Calu3 (cell line): ENCODE results near the gene OTOG. TPM values are rescaled to one million over a fixed set of nuclear protein-coding genes. Genes with fewer than 3 reads are reported as not detected.

Experiments used
- BruUV-seq: library from RNA; stranded (reverse); fragments of 400-500 nt; replicated peaks from 2 replicates; lab custom pipeline; 2021; lab: Mats Ljungman, UMichigan
- CTCF ChIA-PET: fragments of 300-600 bp; sonication (Branson Sonifier 250); formaldehyde crosslinking; loops from one replicate; lab custom pipeline; 2022; ENCODE audit warnings: antibody characterized with exemption; lab: Charles Lee
- DNase-seq: peaks from one replicate; pipeline ENCODE4 v3.0.0; 2022
- H3K27ac Mint-ChIP-seq: one replicate; pipeline ENCODE4 v1.8.0; 2022; ENCODE audit warnings: mixed read lengths; ENCODE audit not compliant: unreplicated experiment
- H3K27me3 Mint-ChIP-seq: one replicate; pipeline ENCODE4 v1.8.0; 2022; ENCODE audit warnings: mixed read lengths; ENCODE audit not compliant: unreplicated experiment
- H3K36me3 Mint-ChIP-seq: one replicate; pipeline ENCODE4 v1.8.0; 2022; ENCODE audit warnings: mild to moderate bottlenecking, moderate library complexity, mixed read lengths; ENCODE audit not compliant: insufficient read depth, unreplicated experiment
- H3K4me1 Mint-ChIP-seq: one replicate; pipeline ENCODE4 v1.8.0; 2022; ENCODE audit warnings: mild to moderate bottlenecking, low read depth, mixed read lengths; ENCODE audit not compliant: unreplicated experiment
- H3K4me3 Mint-ChIP-seq: one replicate; pipeline ENCODE4 v1.8.0; 2022; ENCODE audit warnings: mild to moderate bottlenecking, low read depth, moderate library complexity, mixed read lengths; ENCODE audit not compliant: unreplicated experiment
- H3K9me3 Mint-ChIP-seq: one replicate; pipeline ENCODE4 v1.8.0; 2022; ENCODE audit warnings: low read depth, mixed read lengths; ENCODE audit not compliant: unreplicated experiment
- CTCF ChIP-seq: fragments of 200-600 bp; IDR thresholded peaks from one replicate; pipeline ENCODE4 v1.8.0; 2022; ENCODE audit warnings: antibody characterized with exemption; ENCODE audit not compliant: unreplicated experiment
- intact Hi-C: fragments of 100-400 bp; cut with micrococcal nuclease; formaldehyde crosslinking; loops from one replicate; pipeline ENCODE4 v1.10.0; 2022; ENCODE audit not compliant: unreplicated experiment
- total RNA-seq: library from RNA; stranded (reverse); gene quantifications from 2 replicates; pipeline ENCODE4 v1.2.3, GENCODE V29; 2022

Gene OTOG
- total RNA-seq, 1 experiment from 2014 or later = not detected

DNA sequence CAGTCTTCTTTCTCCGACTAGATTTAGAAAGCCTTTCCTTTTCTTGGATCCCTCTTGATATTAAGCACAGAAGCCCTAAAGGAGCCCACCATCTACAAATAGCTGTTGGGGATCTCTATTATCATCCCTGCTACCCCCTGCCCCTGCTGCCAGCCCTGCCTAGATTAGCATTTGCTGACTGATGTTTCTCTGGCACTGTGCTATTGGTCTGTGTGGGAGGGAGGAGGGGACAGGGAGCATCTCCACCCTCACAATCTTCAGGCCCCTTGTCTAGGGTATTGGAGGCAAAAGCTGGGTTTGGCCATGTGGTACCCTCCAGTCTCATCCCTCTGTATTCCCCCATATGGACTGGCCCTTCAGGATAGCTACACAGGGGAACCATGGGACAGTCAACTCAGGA is 9.0 kb upstream of the OTOG start:
- Mint-ChIP-seq H3K27ac (no peak overlapping the region), H3K27me3 (no peaks in the 10 kb centered on the region), H3K36me3 (peaks cover 6% of the 10 kb centered on the region), H3K9me3 (no peaks in the 10 kb centered on the region), H3K4me3 (no peak overlapping the region), H3K4me1 (peaks cover 36% of the 10 kb centered on the region)
- no TSS peak for BruUV-seq
- no peak for TF ChIP-seq CTCF
- DNase-seq = no peak
- intact Hi-C loops = no loop called here
- CTCF ChIA-PET = no interaction called here

- H3K36me3 Mint-ChIP-seq = peaks cover 7% of the 10 kb centered on the region
- CTCF ChIA-PET = interaction anchor here (0.7 kb wide), 1 partner anchor 74 kb away, joined by 3 read pairs; no protein-coding TSS in a partner anchor
- TF ChIP-seq CTCF = no peak
- no TSS peak for BruUV-seq
- DNase-seq = no peak
- intact Hi-C loops = no loop called here
- no peak overlapping the region for H3K27ac Mint-ChIP-seq
- H3K9me3 Mint-ChIP-seq = no peaks in the 10 kb centered on the region
- H3K4me3 Mint-ChIP-seq = no peak overlapping the region
- peaks cover 36% of the 10 kb centered on the region for H3K4me1 Mint-ChIP-seq
- no peaks in the 10 kb centered on the region for H3K27me3 Mint-ChIP-seq
Observed at GRCh38 chr11:17538731-17539130, 8.3 kb upstream of the OTOG start.

DNA sequence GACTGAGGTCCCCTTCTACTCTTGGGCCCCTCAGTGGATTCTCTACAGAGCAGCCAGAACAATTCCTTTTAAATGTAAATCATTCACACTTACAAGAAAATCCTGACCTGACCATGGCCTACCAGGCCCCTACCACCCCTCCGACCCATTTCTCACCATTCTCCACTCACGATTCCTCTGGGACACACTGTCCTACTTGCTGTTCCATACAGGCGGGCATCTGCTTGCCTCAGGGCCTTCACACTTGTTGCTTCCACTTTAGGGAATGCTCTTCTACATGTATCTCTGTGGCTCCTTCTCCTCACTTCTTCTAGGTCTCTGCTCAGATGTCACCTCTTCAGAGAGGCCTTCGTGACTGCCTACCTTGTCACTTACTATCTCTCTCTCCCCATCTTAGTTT is 6.3 kb upstream of the OTOG start:
- peaks cover 3% of the 10 kb centered on the region for H3K27me3 Mint-ChIP-seq
- H3K4me3 Mint-ChIP-seq = no peak overlapping the region
- no peak for DNase-seq
- no TSS peak for BruUV-seq
- no peak for TF ChIP-seq CTCF
- intact Hi-C loops = no loop called here
- peaks cover 2% of the 10 kb centered on the region for H3K9me3 Mint-ChIP-seq
- CTCF ChIA-PET = interaction anchor here (1.0 kb wide), 1 partner anchor 58 kb away, joined by 3 read pairs; no protein-coding TSS in a partner anchor
- no peak overlapping the region for H3K27ac Mint-ChIP-seq
- H3K36me3 Mint-ChIP-seq = peaks cover 12% of the 10 kb centered on the region
- H3K4me1 Mint-ChIP-seq = peaks cover 44% of the 10 kb centered on the region

- no TSS peak for BruUV-seq
- CTCF ChIA-PET = interaction anchor here (1.0 kb wide), 1 partner anchor 58 kb away, joined by 3 read pairs; no protein-coding TSS in a partner anchor
Observed at GRCh38 chr11:17541330-17541885, 5.7 kb upstream of the OTOG start.

More at GRCh38 chr11:17541330-17541885, 5.7 kb upstream of the OTOG start:
- DNase-seq = no peak
- peaks cover 9% of the 10 kb centered on the region for H3K27me3 Mint-ChIP-seq
- intact Hi-C loops = no loop called here
- no peak for TF ChIP-seq CTCF
- H3K9me3 Mint-ChIP-seq = peaks cover 2% of the 10 kb centered on the region
- H3K36me3 Mint-ChIP-seq = peaks cover 12% of the 10 kb centered on the region
- peaks cover 44% of the 10 kb centered on the region for H3K4me1 Mint-ChIP-seq
- H3K27ac Mint-ChIP-seq = no peak overlapping the region
- H3K4me3 Mint-ChIP-seq = no peak overlapping the region
